GM12878 (cell line): ENCODE measurements around the gene SNAP47. TPM values are rescaled to one million over a fixed set of nuclear protein-coding genes. Genes with fewer than 3 reads are reported as not detected.
A peak's percentile ranks its signal among the peaks of the same experiment; 100 is the strongest.

Experiments
- CHD2 ChIP-seq: IDR thresholded peaks from 2 replicates; pipeline ENCODE4 v1.6.1; 2011; ENCODE audit warnings: low read depth, low read length, improper control_type of control experiment, borderline replicate concordance
- CHD4 ChIP-seq: fragments of 200-600 bp; sonication (generic); IDR thresholded peaks from 2 replicates; pipeline ENCODE4 v1.6.1; 2016; ENCODE audit warnings: mild to moderate bottlenecking
- DPF2 ChIP-seq: fragments of 450-650 bp; IDR thresholded peaks from 2 replicates; pipeline ENCODE4 v1.6.1; 2017; ENCODE audit warnings: mild to moderate bottlenecking
- EGR1 ChIP-seq, 2 experiments: IDR thresholded peaks; 1 replicate in 1 of 2; 2 replicates in 1 of 2; pipeline ENCODE4 v1.6.1; 2011 to 2012; ENCODE audit warnings: low read depth in 2 of 2, low read length in 2 of 2, borderline replicate concordance in 1 of 2, mild to moderate bottlenecking in 1 of 2, moderate library complexity in 1 of 2
- FOS ChIP-seq: IDR thresholded peaks from 3 replicates; pipeline ENCODE4 v1.6.1; 2011; ENCODE audit warnings: borderline replicate concordance; ENCODE audit not compliant: insufficient read length; ENCODE audit errors: extremely low read depth
- GATAD2B ChIP-seq: fragments of 450-650 bp; conservative IDR thresholded peaks from 2 replicates; pipeline ENCODE4 v1.6.1; 2017; ENCODE audit warnings: low read depth, mild to moderate bottlenecking, moderate library complexity
- HDGF ChIP-seq: fragments of 450-650 bp; IDR thresholded peaks from 2 replicates; pipeline ENCODE4 v1.6.1; 2016; ENCODE audit warnings: antibody characterized with exemption
- IRF4 ChIP-seq: IDR thresholded peaks from 2 replicates; pipeline ENCODE4 v1.6.1; 2011; ENCODE audit warnings: low read depth, low read length
- KAT2A ChIP-seq: conservative IDR thresholded peaks from 2 replicates; pipeline ENCODE4 v1.6.1; 2011; ENCODE audit warnings: low read depth, low read length; ENCODE audit not compliant: control insufficient read depth
- KLF5 ChIP-seq: fragments of 450-650 bp; IDR thresholded peaks from 2 replicates; pipeline ENCODE4 v1.6.1; 2014; ENCODE audit warnings: mild to moderate bottlenecking; ENCODE audit not compliant: partially characterized antibody
- LARP7 ChIP-seq: fragments of 450-650 bp; IDR thresholded peaks from 2 replicates; pipeline ENCODE4 v1.6.1; 2017; ENCODE audit warnings: mild to moderate bottlenecking
- MTA3 ChIP-seq: IDR thresholded peaks from 2 replicates; pipeline ENCODE4 v1.6.1; 2012; ENCODE audit warnings: low read length, inconsistent platforms, borderline replicate concordance
- MYC ChIP-seq: IDR thresholded peaks from 2 replicates; pipeline ENCODE4 v1.6.1; 2011; ENCODE audit warnings: mild to moderate bottlenecking, low read length, moderate library complexity, inconsistent platforms; ENCODE audit not compliant: insufficient read depth, insufficient replicate concordance, insufficient read length, severe bottlenecking
- NR2C1 ChIP-seq: fragments of 450-650 bp; IDR thresholded peaks from 2 replicates; pipeline ENCODE4 v1.6.1; 2017; ENCODE audit warnings: antibody characterized with exemption, mild to moderate bottlenecking, moderate library complexity
- POLR2A ChIP-seq: IDR thresholded peaks from 2 replicates; pipeline ENCODE4 v1.6.1; 2011; ENCODE audit warnings: low read depth, mild to moderate bottlenecking, low read length
- RCOR1 ChIP-seq: conservative IDR thresholded peaks from 2 replicates; pipeline ENCODE4 v1.6.1; 2012; ENCODE audit warnings: low read depth, low read length, improper control_type of control experiment
- RELA ChIP-seq: fragments of 450-650 bp; IDR thresholded peaks from 2 replicates; pipeline ENCODE4 v1.8.0; 2014; ENCODE audit warnings: borderline replicate concordance; ENCODE audit not compliant: partially characterized antibody
- SIX5 ChIP-seq: IDR thresholded peaks from 2 replicates; pipeline ENCODE4 v1.6.1; 2011; ENCODE audit warnings: mild to moderate bottlenecking, low read depth, low read length, moderate library complexity; ENCODE audit not compliant: severe bottlenecking
- SMAD1 ChIP-seq: fragments of 450-650 bp; IDR thresholded peaks from 2 replicates; pipeline ENCODE4 v1.6.1; 2018; ENCODE audit warnings: mild to moderate bottlenecking, low read depth; ENCODE audit not compliant: partially characterized antibody
- SMARCA5 ChIP-seq: fragments of 450-650 bp; IDR thresholded peaks from 2 replicates; pipeline ENCODE4 v1.6.1; 2017; ENCODE audit warnings: mild to moderate bottlenecking
- SMC3 ChIP-seq: IDR thresholded peaks from 2 replicates; pipeline ENCODE4 v1.6.1; 2011; ENCODE audit warnings: low read length, improper control_type of control experiment, borderline replicate concordance
- TBL1XR1 ChIP-seq: IDR thresholded peaks from 2 replicates; pipeline ENCODE4 v1.6.1; 2012; ENCODE audit warnings: low read depth, low read length, improper control_type of control experiment
- ZSCAN29 ChIP-seq: fragments of 450-650 bp; IDR thresholded peaks from 2 replicates; pipeline ENCODE4 v1.6.1; 2017; ENCODE audit warnings: mild to moderate bottlenecking, moderate library complexity
- ZZZ3 ChIP-seq: IDR thresholded peaks from 2 replicates; pipeline ENCODE4 v1.6.1; 2011; ENCODE audit warnings: low read depth; ENCODE audit not compliant: control insufficient read depth, insufficient read length
- polyA plus RNA-seq, 11 experiments: library from polyadenylated mRNA; depleted of rRNA in 4 of 11; unstranded in 6 of 11; stranded (reverse) in 5 of 11; fragments of >200 nt; fragmentation: Nextera tagmentation in 4 of 11; fragmentation: Illumina TruSeq in 1 of 11; extraction: Ambion mirVana in 4 of 11; extraction: Trizol in 1 of 11; gene quantifications; 1 replicate in 1 of 11; 2 replicates in 10 of 11; pipeline versions ENCODE4 v1.2.1 to v1.2.3, GENCODE V29; 2011 to 2016; ENCODE audit warnings: inconsistent platforms in 2 of 11, missing spikeins in 2 of 11, low read depth in 1 of 11
- total RNA-seq, 4 experiments: library from RNA; depleted of rRNA in 3 of 4; stranded (reverse); fragments of >200 nt in 3 of 4; fragmentation: Illumina TruSeq in 1 of 4; extraction: Trizol in 1 of 4; gene quantifications; 2 replicates each; pipeline versions ENCODE4 v1.2.1 to v1.2.3, GENCODE V29; 2013 to 2021
- TF ChIP-seq, protein P1 (sequence below): IDR thresholded peaks from 2 replicates; pipeline ENCODE4 v1.6.1; 2012; ENCODE audit warnings: low read depth, low read length, improper control_type of control experiment
- TF ChIP-seq, protein P2 (sequence below): fragments of 450-650 bp; IDR thresholded peaks from 2 replicates; pipeline ENCODE4 v1.6.1; 2016; ENCODE audit warnings: mild to moderate bottlenecking
- TF ChIP-seq, protein P3 (sequence below): IDR thresholded peaks from 2 replicates; pipeline ENCODE4 v1.6.1; 2012; ENCODE audit warnings: low read length, inconsistent platforms
- TF ChIP-seq, protein P4 (sequence below): fragments of 450-650 bp; IDR thresholded peaks from 2 replicates; pipeline ENCODE4 v1.6.1; 2016; ENCODE audit warnings: mild to moderate bottlenecking

Gene SNAP47
- total and polyA plus RNA-seq, 10 of the 15 experiments (the other 5 are each of a cell fraction or from before 2014, with no cell fraction given) = 1.3 to 39.6 (median 25.2) TPM

DNA sequence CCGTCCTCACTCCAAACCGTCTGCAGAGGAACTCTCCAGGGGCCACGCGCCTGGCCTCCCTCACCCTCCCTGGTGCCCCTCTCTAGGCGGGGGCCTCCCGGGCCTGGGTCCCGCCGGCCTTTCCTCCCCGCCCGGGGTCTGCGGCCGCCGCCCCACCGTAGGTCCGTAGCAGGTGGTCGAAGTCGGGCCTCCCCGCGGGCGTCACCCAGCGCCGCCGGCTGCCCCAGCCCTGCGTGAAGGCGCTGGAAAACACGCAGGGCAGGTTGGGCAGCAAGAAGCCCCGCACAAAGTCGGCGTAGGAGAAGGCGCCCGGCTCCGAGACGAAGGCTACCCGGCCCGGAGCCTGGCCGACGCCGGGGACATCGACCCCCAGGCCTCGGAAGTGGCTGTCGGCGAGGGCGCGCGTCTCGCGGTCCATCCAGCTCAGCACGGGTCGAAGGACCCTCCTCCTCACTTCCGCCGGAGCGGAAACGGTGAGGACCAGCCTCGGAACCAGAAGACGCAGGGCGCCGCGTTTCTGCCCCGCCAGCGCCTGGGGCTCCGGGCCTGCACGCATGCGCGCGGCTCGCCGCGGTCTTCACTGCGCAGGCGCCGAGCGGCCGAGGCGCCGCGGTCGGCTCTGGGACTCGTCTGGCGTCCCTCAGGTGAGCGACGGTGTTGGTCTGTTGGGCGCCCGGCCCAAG lies at the start of gene SNAP47, which contains the start of gene JMJD4 (continued):
- peak; percentile 84; the same call in 1 of the 2 replicates for TF ChIP-seq ZSCAN29
- peak; percentile 60; a peak in 2 of 3 replicates for TF ChIP-seq EGR1 (IDR thresholded peaks at IDR 0.05; ENCODE audit: borderline replicate concordance in 1 of 2, low read depth in 2 of 2, low read length in 2 of 2)
- peak; percentile 90 for TF ChIP-seq GATAD2B
- peak; percentile 88 for TF ChIP-seq SMARCA5
- TF ChIP-seq SMAD1 = no peak
- TF ChIP-seq RELA = peak; percentile 95
- no peak for TF ChIP-seq HDGF
- TF ChIP-seq, protein P1, sequence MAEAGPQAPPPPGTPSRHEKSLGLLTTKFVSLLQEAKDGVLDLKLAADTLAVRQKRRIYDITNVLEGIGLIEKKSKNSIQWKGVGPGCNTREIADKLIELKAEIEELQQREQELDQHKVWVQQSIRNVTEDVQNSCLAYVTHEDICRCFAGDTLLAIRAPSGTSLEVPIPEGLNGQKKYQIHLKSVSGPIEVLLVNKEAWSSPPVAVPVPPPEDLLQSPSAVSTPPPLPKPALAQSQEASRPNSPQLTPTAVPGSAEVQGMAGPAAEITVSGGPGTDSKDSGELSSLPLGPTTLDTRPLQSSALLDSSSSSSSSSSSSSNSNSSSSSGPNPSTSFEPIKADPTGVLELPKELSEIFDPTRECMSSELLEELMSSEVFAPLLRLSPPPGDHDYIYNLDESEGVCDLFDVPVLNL = no peak
- peak; percentile 99 for TF ChIP-seq LARP7
- TF ChIP-seq MYC = peak; percentile 16
- no peak for TF ChIP-seq CHD4
- TF ChIP-seq MTA3 = no peak
- TF ChIP-seq NR2C1 = peak; percentile 81
- TF ChIP-seq, protein P2, sequence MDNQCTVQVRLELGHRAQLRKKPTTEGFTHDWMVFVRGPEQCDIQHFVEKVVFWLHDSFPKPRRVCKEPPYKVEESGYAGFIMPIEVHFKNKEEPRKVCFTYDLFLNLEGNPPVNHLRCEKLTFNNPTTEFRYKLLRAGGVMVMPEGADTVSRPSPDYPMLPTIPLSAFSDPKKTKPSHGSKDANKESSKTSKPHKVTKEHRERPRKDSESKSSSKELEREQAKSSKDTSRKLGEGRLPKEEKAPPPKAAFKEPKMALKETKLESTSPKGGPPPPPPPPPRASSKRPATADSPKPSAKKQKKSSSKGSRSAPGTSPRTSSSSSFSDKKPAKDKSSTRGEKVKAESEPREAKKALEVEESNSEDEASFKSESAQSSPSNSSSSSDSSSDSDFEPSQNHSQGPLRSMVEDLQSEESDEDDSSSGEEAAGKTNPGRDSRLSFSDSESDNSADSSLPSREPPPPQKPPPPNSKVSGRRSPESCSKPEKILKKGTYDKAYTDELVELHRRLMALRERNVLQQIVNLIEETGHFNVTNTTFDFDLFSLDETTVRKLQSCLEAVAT = no peak
- peak; percentile 58; the same call in 1 of the 2 replicates for TF ChIP-seq DPF2
- TF ChIP-seq ZZZ3 = peak; percentile 59
- TF ChIP-seq IRF4 = peak; percentile 78
- TF ChIP-seq, protein P3, sequence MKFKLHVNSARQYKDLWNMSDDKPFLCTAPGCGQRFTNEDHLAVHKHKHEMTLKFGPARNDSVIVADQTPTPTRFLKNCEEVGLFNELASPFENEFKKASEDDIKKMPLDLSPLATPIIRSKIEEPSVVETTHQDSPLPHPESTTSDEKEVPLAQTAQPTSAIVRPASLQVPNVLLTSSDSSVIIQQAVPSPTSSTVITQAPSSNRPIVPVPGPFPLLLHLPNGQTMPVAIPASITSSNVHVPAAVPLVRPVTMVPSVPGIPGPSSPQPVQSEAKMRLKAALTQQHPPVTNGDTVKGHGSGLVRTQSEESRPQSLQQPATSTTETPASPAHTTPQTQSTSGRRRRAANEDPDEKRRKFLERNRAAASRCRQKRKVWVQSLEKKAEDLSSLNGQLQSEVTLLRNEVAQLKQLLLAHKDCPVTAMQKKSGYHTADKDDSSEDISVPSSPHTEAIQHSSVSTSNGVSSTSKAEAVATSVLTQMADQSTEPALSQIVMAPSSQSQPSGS = no peak
- peak; percentile 87 for TF ChIP-seq KLF5
- TF ChIP-seq, protein P4, sequence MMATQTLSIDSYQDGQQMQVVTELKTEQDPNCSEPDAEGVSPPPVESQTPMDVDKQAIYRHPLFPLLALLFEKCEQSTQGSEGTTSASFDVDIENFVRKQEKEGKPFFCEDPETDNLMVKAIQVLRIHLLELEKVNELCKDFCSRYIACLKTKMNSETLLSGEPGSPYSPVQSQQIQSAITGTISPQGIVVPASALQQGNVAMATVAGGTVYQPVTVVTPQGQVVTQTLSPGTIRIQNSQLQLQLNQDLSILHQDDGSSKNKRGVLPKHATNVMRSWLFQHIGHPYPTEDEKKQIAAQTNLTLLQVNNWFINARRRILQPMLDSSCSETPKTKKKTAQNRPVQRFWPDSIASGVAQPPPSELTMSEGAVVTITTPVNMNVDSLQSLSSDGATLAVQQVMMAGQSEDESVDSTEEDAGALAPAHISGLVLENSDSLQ = peak; percentile 48
- peak; percentile 71 for TF ChIP-seq SIX5
- peak; percentile 63; the same call in 1 of the 2 replicates for TF ChIP-seq TBL1XR1
- TF ChIP-seq RCOR1 = no peak
- TF ChIP-seq POLR2A = peak; percentile 92
- no peak for TF ChIP-seq KAT2A
- peak; percentile 87 for TF ChIP-seq CHD2
- TF ChIP-seq FOS = no peak
- TF ChIP-seq SMC3 = no peak
